SH-SY5Y (cell line): ENCODE results near the gene OTOF.

Experiments used
- GATA2 ChIP-seq: IDR thresholded peaks from 2 replicates; pipeline ENCODE4 v1.6.1; 2011; ENCODE audit warnings: mild to moderate bottlenecking, low read depth, low read length
- GATA3 ChIP-seq: IDR thresholded peaks from 2 replicates; pipeline ENCODE4 v1.6.1; 2011; ENCODE audit warnings: low read depth, mild to moderate bottlenecking, low read length, moderate library complexity

- no peak for TF ChIP-seq GATA3
- no peak for TF ChIP-seq GATA2
Observed at GRCh38 chr2:26454561-26455001, 23.3 kb downstream of the OTOF start.
